ENCODE results near the gene TRIM61.
"Not testable (repeated sequence)": the region's sequence is repeated elsewhere in the genome, so short reads cannot be mapped to it uniquely, and the experiment has no call there.

Gene TRIM61

DNA sequence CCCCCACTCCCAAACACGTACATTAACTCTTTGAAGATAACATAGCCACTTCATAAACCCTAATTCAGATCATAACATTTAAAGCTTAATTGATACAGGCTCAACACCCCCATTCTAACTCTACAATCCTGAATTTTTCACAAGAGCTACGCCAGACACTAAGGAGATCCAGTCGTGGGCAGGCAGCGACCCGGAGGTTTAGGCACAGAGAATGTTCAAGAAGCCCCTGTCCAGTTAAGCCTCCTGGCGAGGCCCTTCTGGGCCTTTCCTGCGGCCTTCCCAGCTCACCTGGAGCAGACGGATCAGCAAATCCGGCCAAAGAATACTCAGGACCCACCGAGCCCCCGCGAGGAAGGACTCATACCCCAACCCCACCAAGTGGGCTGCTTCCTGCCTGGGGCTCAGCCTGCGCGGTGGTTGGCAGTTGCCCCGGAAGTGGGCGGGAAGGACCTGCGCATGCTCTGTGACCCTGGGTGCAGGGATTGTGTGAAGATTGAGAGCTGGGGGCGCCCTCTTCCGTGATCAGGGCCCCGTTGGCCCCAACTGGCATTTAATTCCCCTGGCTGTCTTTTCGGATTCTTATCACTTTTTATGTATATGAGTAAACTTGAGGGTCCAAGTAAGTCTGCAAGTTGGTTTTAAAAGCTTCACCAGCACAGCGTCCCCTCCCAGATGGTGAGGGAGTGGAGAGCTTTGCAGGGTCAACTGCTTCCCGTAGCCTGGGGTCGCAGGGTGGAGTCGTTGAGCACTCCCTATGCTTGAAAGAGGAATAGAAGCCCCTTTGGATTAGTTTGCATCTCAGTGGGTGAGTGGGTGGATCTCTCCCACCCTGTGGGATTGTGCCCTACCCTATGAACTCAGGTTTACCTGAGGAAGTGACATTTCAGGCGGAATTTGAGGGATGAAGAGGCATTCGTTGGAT lies at the start of gene TRIM61:
Gene TRIM61, minus strand, starts transcription at position 415 of the 922 bp plus-strand sequence. CDS start 7,655 bp downstream, outside the sequence.
- peak; percentile 68 for DNase-seq

- DNase-seq = not testable (repeated sequence)
Measured at GRCh38 chr4:165025782-165026181, 48.3 kb upstream of the TRIM61 start.

- not testable (repeated sequence) for DNase-seq
Measured at GRCh38 chr4:165019995-165020394, 42.5 kb upstream of the TRIM61 start.

- no peak for DNase-seq
Measured at GRCh38 chr4:165016971-165017370, 39.5 kb upstream of the TRIM61 start.

DNA sequence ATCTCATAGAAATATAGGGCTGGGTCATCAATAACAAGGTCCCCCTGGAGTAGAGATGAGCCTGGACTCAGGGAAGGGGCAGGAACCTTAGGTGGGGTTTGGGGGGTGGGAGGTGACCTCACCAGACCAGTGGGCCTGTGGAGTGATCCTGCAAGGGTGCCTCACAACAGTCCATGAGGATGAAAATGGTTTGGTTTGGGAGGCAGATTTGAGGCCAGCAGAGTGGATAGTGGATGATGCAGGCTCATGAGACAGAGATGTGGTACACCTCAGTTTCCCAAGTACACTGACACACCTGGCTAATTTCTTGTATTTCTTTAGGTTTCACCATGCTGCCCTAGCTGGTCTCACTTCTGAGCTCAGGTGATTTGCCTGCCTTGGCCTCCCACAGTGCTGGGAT lies 36.2 kb upstream of the TRIM61 start:
- DNase-seq = no peak

- DNase-seq = no peak
Measured at GRCh38 chr4:165011403-165011802, 33.9 kb upstream of the TRIM61 start.

DNA sequence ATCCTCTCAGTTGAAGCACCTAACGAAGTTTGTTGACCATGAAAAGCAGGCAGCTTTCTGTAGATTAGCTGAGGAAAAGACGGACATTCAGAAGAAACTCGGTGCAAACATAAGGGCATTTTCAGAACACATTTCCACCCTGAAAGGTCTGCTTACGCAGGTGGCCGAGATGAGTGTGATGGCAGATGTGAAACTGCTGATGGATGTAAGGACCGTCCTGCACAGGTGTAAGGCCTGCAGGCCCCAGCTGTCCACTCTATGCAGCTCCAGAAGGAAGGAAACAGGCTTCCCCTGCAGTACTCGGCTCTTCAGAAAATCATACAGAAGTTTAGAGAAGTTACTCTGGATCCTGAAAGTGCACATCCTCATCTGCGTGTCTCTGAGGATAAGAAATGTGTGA lies 33.5 kb upstream of the TRIM61 start:
- no peak for DNase-seq

- DNase-seq = no peak
Measured at GRCh38 chr4:165010487-165010886, 33.0 kb upstream of the TRIM61 start.

DNA sequence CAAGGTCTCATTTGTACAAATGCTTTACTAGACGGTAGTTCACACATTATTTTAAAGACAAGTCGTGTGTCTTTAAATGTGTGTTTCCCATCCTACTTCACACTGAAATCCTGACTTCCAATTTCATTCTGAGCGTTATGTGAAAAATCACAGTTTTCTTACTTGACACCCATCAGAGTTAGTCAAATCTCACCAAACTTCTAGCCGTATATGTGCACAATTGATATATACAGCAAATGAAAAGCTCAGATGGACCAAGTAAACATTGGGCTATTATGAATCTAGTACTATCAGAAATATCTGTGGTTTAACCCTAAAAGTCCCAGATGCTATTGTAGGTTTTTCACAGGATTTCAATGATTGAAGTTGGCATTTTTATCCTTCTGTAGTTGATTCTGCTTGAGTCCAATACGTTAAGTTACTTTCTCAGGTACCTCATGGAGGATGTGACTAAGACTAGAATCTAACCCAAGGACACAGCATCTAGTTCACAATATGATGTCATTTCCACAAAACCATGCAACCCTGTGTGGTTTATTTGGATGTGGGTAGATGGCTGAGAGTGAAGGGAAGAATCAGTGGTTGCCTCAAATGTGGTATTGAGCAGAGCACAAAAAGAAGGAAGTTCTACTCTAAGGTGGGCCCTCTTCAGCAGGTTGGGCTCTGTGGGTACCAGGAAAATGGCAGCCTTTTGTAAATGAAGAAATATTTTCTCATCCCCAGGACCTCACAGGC lies 32.2 kb upstream of the TRIM61 start:
- DNase-seq = no peak

- no peak for DNase-seq
Measured at GRCh38 chr4:165006886-165007285, 29.4 kb upstream of the TRIM61 start.

DNA sequence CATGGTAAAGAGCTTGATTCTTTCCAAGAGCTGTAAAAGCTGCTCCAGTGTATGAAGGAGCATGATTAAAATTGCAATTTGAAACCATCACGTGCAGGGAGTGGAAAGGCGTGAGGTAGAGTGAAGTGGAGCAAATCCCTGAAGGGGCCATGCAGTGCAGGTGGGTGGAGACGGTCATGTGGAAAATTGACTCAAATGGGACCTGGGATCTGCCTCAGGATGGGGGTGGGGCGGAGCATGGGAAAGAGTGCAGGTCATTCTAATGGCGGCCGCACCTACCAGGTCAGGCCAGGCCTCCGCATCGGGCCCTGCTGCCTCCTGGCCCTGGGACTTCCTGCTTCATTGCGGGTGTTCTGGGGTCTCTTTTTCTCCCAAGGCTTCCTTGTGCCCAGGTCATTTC lies 29.0 kb upstream of the TRIM61 start:
- no peak for DNase-seq

DNA sequence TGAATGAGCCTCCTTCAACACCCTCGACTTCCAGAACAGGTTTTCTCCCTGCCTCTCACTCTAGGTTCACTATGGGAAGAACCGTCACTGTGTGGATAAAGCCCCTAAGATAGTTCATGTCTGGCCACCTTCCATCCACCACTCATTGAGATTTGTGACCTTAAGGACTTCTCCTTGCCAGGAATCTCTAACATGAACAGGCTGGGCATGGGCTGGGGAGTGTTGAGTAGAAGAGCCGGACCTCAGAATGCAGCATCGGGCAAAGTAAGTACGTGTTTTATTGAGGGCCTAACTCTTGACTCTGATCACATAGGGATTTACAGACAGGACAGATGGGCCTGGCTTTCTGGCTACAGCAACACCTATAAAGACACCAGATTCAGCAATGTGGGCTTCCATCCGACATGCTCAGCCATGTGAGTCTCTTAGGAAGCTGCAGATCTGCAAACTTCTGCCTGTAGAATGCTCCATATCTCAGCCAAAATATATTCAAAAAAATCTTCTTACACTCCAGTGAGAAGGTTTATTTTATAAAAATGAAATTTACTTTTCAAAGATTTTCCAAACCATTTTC lies 28.0 kb upstream of the TRIM61 start:
- DNase-seq = no peak

DNA sequence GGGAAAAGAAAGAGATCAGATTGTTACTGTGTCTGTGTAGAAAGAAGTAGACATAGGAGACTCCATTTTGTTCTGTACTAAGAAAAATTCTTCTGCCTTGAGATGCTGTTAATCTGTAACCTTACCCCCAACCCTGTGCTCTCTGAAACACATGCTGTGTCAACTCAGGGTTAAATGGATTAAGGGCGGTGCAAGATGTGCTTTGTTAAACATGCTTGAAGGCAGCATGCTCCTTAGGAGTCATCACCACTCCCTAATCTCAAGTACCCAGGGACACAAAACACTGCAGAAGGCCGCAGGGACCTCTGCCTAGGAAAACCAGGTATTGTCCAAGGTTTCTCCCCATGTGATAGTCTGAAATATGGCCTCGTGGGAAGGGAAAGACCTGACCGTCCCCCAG lies 24.5 kb upstream of the TRIM61 start:
- not testable (repeated sequence) for DNase-seq

DNA sequence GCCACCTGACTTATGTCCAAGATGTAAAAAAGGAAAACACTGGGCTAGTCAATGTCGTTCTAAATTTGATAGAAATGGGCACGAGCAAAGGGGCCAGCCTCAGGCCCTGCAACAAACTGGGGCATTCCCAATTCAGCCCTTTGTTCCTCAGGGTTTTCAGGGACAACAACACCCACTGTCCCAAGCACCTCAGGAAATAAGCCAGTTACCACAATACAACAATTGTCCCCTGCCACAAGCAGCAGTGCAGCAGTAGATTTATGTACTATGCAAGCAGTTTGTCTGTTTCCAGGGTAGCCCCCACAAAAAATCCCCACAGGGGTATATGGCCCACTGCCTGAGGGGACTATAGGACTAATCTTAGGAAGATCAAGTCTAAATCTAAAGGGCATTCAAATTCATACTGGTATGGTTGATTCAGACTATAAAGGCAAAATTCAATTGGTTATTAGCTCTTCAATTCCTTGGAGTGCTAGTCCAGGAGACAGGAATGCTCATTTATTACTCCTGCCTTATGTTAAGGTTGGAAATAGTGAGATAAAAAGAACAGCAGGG lies 21.1 kb upstream of the TRIM61 start:
- peak; percentile 44 for DNase-seq

DNA sequence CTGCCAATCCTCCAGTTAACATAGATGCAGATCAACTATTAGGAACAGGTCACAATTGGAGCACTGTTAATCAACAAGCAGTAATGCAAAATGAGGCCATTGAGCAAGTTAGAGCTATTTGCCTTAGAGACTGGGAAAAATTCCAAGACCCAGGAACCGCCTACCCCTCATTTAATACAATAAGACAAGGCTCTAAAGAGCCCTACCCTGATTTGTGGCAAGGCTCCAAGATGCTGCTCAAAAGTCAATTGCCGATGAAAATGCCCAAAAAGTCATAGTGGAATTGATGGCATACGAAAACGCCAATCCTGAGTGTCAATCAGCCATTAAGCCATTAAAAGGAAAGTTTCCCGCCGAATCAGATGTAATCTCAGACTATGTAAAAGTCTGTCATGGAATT lies 20.5 kb upstream of the TRIM61 start:
- peak; percentile 53 for DNase-seq

DNA sequence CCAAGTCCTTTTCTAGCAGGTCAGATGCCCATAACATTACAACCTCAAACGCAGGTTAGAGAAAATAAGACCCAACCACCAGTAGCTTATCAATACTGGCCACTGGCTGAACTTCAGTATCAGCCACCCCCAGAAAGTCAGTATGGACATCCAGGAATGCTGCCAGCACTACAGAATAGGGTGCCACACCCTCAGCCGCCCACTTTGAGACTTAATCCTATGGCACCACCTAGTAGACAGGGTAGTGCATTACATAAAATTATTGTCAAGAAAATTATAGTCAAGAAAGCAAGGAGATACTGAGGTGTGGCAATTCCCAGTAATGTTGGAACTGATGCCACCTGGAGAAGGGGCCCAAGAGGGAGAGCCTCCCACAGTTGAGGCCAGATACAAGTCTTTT lies 19.9 kb upstream of the TRIM61 start:
- peak; percentile 25 for DNase-seq

- DNase-seq = not testable (repeated sequence)
Measured at GRCh38 chr4:164996123-164996522, 18.7 kb upstream of the TRIM61 start.

GRCh38 chr4:164990786-164991185 lies 13.3 kb upstream of the TRIM61 start:
- not testable (repeated sequence) for DNase-seq

GRCh38 chr4:164989471-164989870 lies 12.0 kb upstream of the TRIM61 start:
- DNase-seq = no peak

DNA sequence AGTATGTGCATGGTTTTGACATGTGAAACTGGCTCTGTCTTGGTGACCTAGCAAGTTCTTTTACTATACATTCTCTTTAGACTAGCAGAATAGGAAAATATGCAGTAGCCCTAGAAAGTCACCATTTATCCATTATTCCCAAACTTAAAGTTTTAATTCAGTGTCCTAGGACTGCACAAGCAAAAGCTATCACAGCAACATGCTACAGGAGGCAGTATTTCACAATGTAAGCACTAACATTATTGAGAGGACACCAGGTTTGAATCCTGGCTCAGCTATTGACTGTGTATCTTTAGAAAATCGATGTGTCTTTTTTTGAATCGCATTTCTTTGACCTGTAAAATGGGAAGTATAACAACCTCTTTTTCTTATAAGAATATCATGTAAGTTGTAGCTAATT lies 5.5 kb downstream of the TRIM61 start:
- not testable (repeated sequence) for DNase-seq

- no peak for DNase-seq
Measured at GRCh38 chr4:164959896-164960295, 17.6 kb downstream of the TRIM61 start.

- DNase-seq = not testable (repeated sequence)
Measured at GRCh38 chr4:164959421-164959820, 18.0 kb downstream of the TRIM61 start.
